ENCODE measurements around the gene TAF4.

Gene TAF4

DNA sequence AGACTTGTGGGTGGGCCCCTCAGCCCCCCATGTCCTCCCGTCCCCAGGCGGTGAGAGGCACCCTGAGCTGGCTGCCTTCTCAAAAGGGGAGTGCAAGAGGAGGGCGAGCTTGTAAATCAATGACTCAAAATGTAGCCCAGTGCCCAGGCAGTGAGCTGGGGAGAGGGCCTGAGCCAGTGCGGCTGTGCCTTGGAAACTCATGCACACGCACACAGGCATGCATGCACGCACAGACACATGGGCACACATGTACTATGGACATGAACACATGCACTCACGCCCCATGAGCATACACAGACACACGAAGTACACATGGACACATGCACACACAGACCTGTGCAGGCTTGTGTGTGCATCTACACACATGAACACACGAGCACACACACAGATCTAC lies 133.5 kb downstream of the TAF4 start:
- no peak for DNase-seq (ENCODE audit: low spot score)

DNA sequence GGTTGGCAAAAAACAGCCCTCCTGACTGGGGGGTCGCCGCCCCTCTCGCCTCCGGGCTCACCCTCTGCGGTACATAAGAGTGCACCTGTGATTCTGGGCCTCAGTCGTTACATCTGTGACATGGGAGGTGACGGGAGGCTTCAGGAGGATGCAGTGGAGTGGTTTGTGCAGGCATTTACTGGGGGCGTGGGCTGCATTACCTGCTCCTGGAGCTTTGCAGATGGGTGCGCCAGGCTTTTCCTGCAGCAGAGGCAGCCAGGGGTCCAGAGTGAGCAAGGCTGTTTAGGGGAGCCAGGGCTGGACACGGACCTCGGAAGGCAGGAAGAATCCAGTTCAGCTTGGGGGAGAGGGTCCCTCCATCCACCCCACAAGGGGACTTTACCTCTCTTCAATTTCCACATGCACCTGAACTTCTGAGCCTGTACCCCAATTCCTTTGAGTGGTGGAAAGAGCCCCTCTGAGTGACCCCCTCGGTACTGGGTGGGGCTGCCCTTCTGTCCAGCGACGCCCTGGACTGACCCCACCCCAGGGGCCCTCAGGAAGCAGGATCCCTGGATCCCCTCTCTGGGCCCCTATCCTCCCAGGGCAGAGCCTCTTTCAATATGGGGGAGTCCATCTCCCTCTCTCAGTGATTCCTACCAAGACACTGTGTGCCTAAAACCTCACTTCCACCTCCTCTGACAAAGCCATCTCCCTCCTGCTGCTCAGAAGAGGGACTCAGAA lies 134.0 kb downstream of the TAF4 start:
- DNase-seq (ENCODE audit: low spot score), result no peak

DNA sequence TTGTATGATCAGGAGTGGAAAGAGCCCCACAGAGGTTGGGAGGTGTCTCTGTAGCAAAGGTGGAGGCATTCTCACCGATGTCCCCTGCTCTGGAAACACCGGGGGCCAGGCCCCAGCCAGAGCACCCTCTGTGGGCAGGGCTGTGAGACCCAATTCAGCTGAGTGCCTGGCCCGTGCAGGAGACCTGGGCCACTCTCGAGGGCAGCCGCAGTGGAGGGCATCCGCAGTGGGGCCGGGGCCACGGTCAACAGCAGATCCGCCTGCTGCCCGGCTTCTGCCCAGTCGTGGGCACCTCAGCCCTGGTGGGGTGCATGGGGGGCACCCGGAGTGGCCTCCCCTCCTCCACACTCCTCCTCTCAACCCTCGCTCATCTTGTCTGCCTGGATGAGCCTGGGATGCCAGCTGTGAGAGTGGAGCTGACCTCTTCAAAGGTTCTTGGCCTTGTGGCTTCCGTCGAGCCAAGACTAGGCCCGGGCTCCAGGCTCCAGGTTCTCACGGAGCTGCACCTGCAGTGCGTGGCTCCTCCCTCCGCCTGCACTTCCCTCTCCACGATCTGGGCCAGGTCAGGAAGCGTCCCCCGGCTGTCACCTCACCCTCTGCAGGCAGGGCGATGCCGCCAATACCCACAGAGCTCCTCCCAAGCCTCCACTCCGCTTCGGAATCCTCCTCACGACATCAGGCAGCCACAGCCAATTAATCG lies 134.8 kb downstream of the TAF4 start:
- no peak for DNase-seq (ENCODE audit: low spot score)

DNA sequence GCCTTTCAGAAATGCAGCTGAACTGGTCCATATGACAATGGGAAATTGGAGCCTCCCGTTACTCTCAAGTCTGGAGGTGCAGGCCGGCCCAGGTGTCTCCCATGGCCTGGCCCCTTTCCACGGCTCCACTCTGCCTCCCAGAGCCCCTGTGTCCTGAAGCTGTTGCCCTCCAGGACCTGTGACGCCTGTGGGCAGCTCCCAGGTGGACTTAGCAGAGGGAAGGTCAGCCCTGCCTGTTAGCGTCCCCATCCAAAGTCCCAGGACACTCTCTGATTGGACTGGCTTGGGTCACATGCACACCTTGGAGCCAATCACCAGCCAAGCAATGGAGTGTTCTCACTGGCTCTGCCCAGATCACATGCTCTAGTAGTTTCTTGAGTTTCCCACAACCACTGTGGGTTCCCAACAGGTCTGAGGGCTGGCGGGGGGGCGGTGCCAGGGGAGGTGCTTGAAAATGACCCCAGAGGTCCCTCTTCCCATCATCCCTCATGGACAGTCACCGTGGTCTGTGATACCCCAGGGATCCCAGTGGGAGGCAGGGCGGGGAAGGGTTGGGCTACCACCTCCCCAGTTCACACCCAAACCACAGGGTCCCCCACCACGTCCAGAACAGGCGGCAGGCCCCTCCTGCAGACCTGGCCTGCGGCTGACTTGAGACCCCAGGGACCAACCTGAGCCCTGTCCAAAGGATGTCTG lies 135.6 kb downstream of the TAF4 start:
- DNase-seq (ENCODE audit: low spot score), result no peak

GRCh38 chr20:61929561-61929960 lies 136.1 kb downstream of the TAF4 start:
- DNase-seq (ENCODE audit: low spot score), result no peak

- no peak for DNase-seq (ENCODE audit: low spot score)
These were observed 137.7 kb downstream of the TAF4 start for GRCh38 chr20:61927826-61928541.

DNA sequence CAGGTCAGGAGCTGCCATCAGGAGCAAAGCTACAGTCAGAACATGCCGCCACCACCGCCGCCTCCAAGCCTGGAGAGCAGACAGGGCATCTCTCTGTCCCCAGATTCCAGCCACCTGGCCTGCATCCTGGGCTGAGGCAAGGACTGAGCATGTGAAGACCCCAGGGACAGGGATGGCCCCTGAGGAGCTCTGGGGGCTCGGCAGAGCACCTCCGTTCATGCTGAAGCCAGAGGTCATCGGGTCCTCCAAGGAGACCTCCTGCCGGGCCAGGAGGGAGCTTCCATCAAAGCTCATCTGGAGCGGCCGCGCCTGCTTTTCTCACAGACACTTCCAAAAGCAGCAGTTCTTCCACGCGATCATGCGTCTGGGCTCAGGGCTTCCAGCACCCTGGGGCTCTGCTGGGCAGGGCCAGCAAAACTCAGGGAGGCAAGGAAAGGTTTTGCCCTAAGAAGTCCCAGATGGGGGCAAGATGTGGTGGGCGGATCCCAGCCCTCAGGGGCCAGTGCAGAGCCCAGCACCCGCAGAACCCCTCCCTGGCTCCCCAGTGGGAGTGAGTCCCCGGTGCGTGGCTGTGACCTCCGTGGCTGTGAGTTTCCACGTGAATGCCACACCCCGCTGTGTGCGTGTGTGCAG lies 138.4 kb downstream of the TAF4 start:
- DNase-seq (ENCODE audit: low spot score), result no peak

DNA sequence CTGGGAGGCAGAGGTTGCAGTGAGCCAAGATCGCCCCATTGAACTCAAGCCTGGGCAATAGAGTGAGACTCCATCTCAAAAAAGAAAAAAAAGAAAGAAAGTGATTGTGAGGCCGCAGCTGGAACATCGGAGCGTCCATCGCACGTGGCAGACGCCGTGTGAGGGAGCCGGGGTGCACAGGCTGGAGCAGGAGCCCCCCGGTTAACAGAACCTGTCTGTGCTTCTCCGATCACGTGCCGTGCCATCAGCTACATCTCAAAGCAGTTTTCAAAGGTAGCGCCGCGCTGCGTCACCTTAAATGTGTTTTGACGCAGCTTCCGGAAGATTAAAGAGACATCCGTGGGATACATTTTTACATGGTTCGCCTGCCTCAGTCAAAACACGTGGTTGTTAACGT lies 138.9 kb downstream of the TAF4 start:
- DNase-seq (ENCODE audit: low spot score), result no peak

- no peak for DNase-seq (ENCODE audit: low spot score)
These were observed 139.4 kb downstream of the TAF4 start for GRCh38 chr20:61926253-61926613.

GRCh38 chr20:61925555-61926252 lies 140.0 kb downstream of the TAF4 start:
- no peak for DNase-seq (ENCODE audit: low spot score)

GRCh38 chr20:61924858-61925554 lies 140.7 kb downstream of the TAF4 start:
- DNase-seq (ENCODE audit: low spot score), result no peak
